HepG2 (cell line): ENCODE results near the gene LYST. TPM values are rescaled to one million over a fixed set of nuclear protein-coding genes. Genes with fewer than 3 reads are reported as not detected.

Experiments used
- ADNP ChIP-seq: sonication (generic); formaldehyde crosslinking; IDR thresholded peaks from 2 replicates; pipeline ENCODE4 v1.4.0; 2020; ENCODE audit warnings: missing genetic modification reagents
- ATM ChIP-seq: fragments of 450-650 bp; IDR thresholded peaks from 2 replicates; pipeline ENCODE4 v1.7.1; 2017; ENCODE audit warnings: mild to moderate bottlenecking, borderline replicate concordance
- E2F1 ChIP-seq: sonication (generic); formaldehyde crosslinking; IDR thresholded peaks from 2 replicates; pipeline ENCODE4 v1.5.0; 2020; ENCODE audit warnings: missing genetic modification reagents
- HDAC1 ChIP-seq: sonication (generic); formaldehyde crosslinking; IDR thresholded peaks from 2 replicates; pipeline ENCODE4 v1.5.1; 2020; ENCODE audit warnings: mild to moderate bottlenecking, missing genetic modification reagents
- HNRNPH1 ChIP-seq: fragments of 200-400 bp; formaldehyde crosslinking; optimal IDR thresholded peaks from 2 replicates; pipeline ENCODE3; 2017; ENCODE audit warnings: mild to moderate bottlenecking, low read depth, low read length
- JUND ChIP-seq: sonication (generic); formaldehyde crosslinking; IDR thresholded peaks from 2 replicates; pipeline ENCODE4 v1.8.0; 2022; ENCODE audit warnings: mild to moderate bottlenecking, missing genetic modification reagents
- KAT7 ChIP-seq: IDR thresholded peaks from 2 replicates; pipeline ENCODE4 v1.6.1; 2018; ENCODE audit warnings: borderline replicate concordance, missing compliant biosample characterization
- KAT8 ChIP-seq: IDR thresholded peaks from 2 replicates; pipeline ENCODE4 v1.6.1; 2016; ENCODE audit warnings: missing genetic modification reagents, missing compliant biosample characterization
- KLF11 ChIP-seq: IDR thresholded peaks from 2 replicates; pipeline ENCODE4 v1.6.1; 2016; ENCODE audit warnings: missing compliant biosample characterization
- NFATC3 ChIP-seq: sonication (generic); formaldehyde crosslinking; IDR thresholded peaks from 2 replicates; pipeline ENCODE4 v1.5.1; 2020; ENCODE audit warnings: mild to moderate bottlenecking, missing genetic modification reagents
- NFYC ChIP-seq: IDR thresholded peaks from 2 replicates; pipeline ENCODE4 v1.6.1; 2016; ENCODE audit warnings: missing genetic modification reagents, missing compliant biosample characterization
- NONO ChIP-seq, 2 experiments: fragments of 450-650 bp in 1 of 2; sonication (generic) in 1 of 2; formaldehyde crosslinking in 1 of 2; IDR thresholded peaks in 1 of 2; conservative IDR thresholded peaks in 1 of 2; 2 replicates each; pipeline versions ENCODE4 v1.6.1 to v1.8.0; 2017 to 2022; ENCODE audit warnings: mild to moderate bottlenecking in 1 of 2, missing genetic modification reagents in 1 of 2, moderate library complexity in 1 of 2
- RFX3 ChIP-seq: IDR thresholded peaks from 2 replicates; pipeline ENCODE4 v1.6.1; 2016; ENCODE audit warnings: missing biosample characterization, missing genetic modification reagents
- RXRA ChIP-seq: sonication (generic); formaldehyde crosslinking; IDR thresholded peaks from 2 replicates; pipeline ENCODE4 v1.5.1; 2020; ENCODE audit warnings: missing genetic modification reagents
- SMAD1 ChIP-seq: sonication (generic); formaldehyde crosslinking; IDR thresholded peaks from 2 replicates; pipeline ENCODE4 v1.4.0; 2020; ENCODE audit warnings: missing genetic modification reagents, low read depth, mild to moderate bottlenecking, borderline replicate concordance
- ZBTB46 ChIP-seq: sonication (generic); formaldehyde crosslinking; IDR thresholded peaks from 2 replicates; pipeline ENCODE4 v1.4.0; 2020; ENCODE audit warnings: mild to moderate bottlenecking, missing genetic modification reagents, borderline replicate concordance
- ZFX ChIP-seq: sonication (generic); formaldehyde crosslinking; IDR thresholded peaks from 2 replicates; pipeline ENCODE4 v1.4.0; 2020; ENCODE audit warnings: mild to moderate bottlenecking, low read depth, missing genetic modification reagents, moderate library complexity
- ZFY ChIP-seq: sonication (generic); formaldehyde crosslinking; IDR thresholded peaks from 2 replicates; pipeline ENCODE4 v1.4.0; 2020; ENCODE audit warnings: missing genetic modification reagents
- ZFYVE20 ChIP-seq: sonication (generic); formaldehyde crosslinking; IDR thresholded peaks from 2 replicates; pipeline ENCODE4 v1.8.0; 2023; ENCODE audit warnings: low read depth, mild to moderate bottlenecking, moderate library complexity, missing genetic modification reagents, borderline replicate concordance
- ZIK1 ChIP-seq: sonication (generic); formaldehyde crosslinking; IDR thresholded peaks from 2 replicates; pipeline ENCODE4 v1.5.0; 2020; ENCODE audit warnings: mild to moderate bottlenecking, low read depth, missing genetic modification reagents, borderline replicate concordance
- ZNF256 ChIP-seq: sonication (generic); formaldehyde crosslinking; conservative IDR thresholded peaks from 2 replicates; pipeline ENCODE4 v1.4.0; 2020; ENCODE audit warnings: missing genetic modification reagents
- ZNF329 ChIP-seq: sonication (generic); formaldehyde crosslinking; IDR thresholded peaks from 2 replicates; pipeline ENCODE4 v1.9.0; 2021; ENCODE audit warnings: low read depth, mild to moderate bottlenecking, missing genetic modification reagents
- ZNF790 ChIP-seq: sonication (generic); formaldehyde crosslinking; IDR thresholded peaks from 2 replicates; pipeline ENCODE4 v1.8.0; 2022; ENCODE audit warnings: missing genetic modification reagents, mild to moderate bottlenecking, borderline replicate concordance
- polyA plus RNA-seq, 8 experiments: library from polyadenylated mRNA; depleted of rRNA in 3 of 8; stranded (reverse) in 7 of 8; unstranded in 1 of 8; fragments of >200 nt; fragmentation: Illumina TruSeq in 4 of 8; extraction: Trizol in 4 of 8; gene quantifications; 2 replicates each; pipeline versions ENCODE4 v1.2.1 to v1.2.3, GENCODE V29; 2011 to 2016; ENCODE audit warnings: low read depth in 4 of 8, missing spikeins in 1 of 8, mixed read lengths in 1 of 8; ENCODE audit not compliant: insufficient read depth in 1 of 8
- total RNA-seq, 5 experiments: library from RNA; depleted of rRNA; stranded (reverse); fragments of >200 nt; fragmentation: Illumina TruSeq; extraction: Trizol; gene quantifications; 2 replicates each; pipeline ENCODE4 v1.2.3, GENCODE V29; 2016; ENCODE audit warnings: low read depth in 1 of 5

The LYST gene
- total and polyA plus RNA-seq, 2 of the 13 experiments (the other 11 are each of a cell fraction or from before 2014, with no cell fraction given) = 0.91 to 2.5 TPM

DNA sequence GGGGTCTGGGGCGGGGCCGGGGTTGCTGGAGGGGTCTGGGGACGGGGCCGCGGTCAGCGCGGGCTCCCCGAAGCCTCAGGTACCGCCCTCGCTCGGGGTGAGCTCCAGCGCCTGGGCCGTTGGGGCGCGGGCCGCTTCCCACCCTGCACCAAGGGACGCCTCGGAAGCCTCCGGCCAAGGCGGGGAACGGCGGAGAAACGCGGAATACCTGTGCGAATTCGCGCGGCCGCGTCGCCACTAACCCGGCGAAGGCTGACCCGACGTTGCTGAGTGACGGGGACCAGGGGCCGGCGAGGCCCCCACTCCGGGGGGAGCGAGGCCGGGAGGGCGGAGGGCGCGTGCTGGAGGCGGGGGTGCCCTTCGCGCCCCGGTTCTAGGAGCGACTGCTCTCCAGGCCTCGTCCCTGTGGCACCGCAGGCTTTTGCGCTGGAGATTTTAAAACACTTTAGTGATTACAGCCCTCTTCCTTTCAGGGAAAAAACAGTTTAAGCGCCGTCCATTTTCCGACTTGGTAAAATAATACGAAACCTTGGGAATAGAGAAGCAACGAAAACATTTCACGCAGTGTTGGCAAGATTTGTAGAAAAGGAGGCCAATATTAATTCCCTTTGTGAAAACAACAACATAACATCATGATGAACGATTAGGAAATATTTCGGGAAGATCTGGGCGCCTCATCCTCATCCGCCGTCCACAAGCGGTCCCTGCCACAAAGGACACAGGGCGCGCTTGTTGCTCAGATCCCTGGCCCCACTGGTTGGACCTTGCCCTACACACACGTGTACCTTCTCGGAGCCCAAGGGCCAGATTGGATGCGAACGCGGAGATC lies 216.2 kb downstream of the LYST start (continued):
- no peak for TF ChIP-seq NONO (IDR thresholded peaks at IDR 0.05)
- TF ChIP-seq NONO (CRISPR knock-in tag; conservative IDR thresholded peaks at IDR 0.05) = peak; percentile 86
- TF ChIP-seq ZNF329 (CRISPR knock-in tag) = no peak; the same call in 1 of the 2 replicates
- peak; percentile 28; the same call in 1 of the 2 replicates for TF ChIP-seq ZFYVE20 (CRISPR knock-in tag)
- peak; percentile 79 for TF ChIP-seq ZFY (CRISPR knock-in tag)
- no peak for TF ChIP-seq HNRNPH1
- no peak for TF ChIP-seq E2F1 (CRISPR knock-in tag)
- peak; percentile 81; the same call in 1 of the 2 replicates for TF ChIP-seq KAT7 (CRISPR knock-in tag)
- TF ChIP-seq NFYC (CRISPR knock-in tag) = peak; percentile 48; the same call in 1 of the 2 replicates
- TF ChIP-seq ZBTB46 (CRISPR knock-in tag) = no peak
- TF ChIP-seq ATM = no peak
- TF ChIP-seq ADNP (CRISPR knock-in tag) = no peak
- peak; percentile 73 for TF ChIP-seq RXRA (CRISPR knock-in tag)
- no peak; the same call in 1 of the 2 replicates for TF ChIP-seq ZIK1 (CRISPR knock-in tag)
- 0 out of 2 replicates have a peak, but pooled peaks have one; percentile 37 for TF ChIP-seq JUND (CRISPR knock-in tag)
- no peak for TF ChIP-seq NFATC3
- no peak for TF ChIP-seq KLF11
- TF ChIP-seq RFX3 (CRISPR knock-in tag) = no peak
- no peak for TF ChIP-seq ZNF256 (CRISPR knock-in tag)
- peak; percentile 96 for TF ChIP-seq HDAC1 (CRISPR knock-in tag)
- no peak for TF ChIP-seq SMAD1 (CRISPR knock-in tag)
- peak; percentile 87 for TF ChIP-seq KAT8 (CRISPR knock-in tag)
- no peak; the same call in 1 of the 2 replicates for TF ChIP-seq ZNF790 (CRISPR knock-in tag)
- peak; percentile 89 for TF ChIP-seq ZFX
